K562 (cell line): ENCODE results near the gene SCG3. TPM values are rescaled to one million over a fixed set of nuclear protein-coding genes. Genes with fewer than 3 reads are reported as not detected.

Source experiments
- CREB1 ChIP-seq, 2 experiments: sonication (generic) in 1 of 2; formaldehyde crosslinking in 1 of 2; IDR thresholded peaks; 2 replicates each; pipeline versions ENCODE4 v1.6.1 to v1.8.0; 2012 to 2022; ENCODE audit warnings: inconsistent platforms in 1 of 2, mild to moderate bottlenecking in 1 of 2, missing genetic modification reagents in 1 of 2, moderate library complexity in 1 of 2
- RBFOX2 ChIP-seq: fragments of 200-400 bp; formaldehyde crosslinking; IDR thresholded peaks from 2 replicates; pipeline ENCODE4 v1.6.1; 2017; ENCODE audit warnings: low read depth, mild to moderate bottlenecking, low read length, moderate library complexity
- RBM34 ChIP-seq: fragments of 200-400 bp; formaldehyde crosslinking; IDR thresholded peaks from 2 replicates; pipeline ENCODE4 v1.6.1; 2018; ENCODE audit warnings: low read length, borderline replicate concordance; ENCODE audit not compliant: insufficient read depth
- ZNF707 ChIP-seq: fragments of 250-450 bp; sonication (Bioruptor Pico); conservative IDR thresholded peaks from 2 replicates; pipeline ENCODE4 v1.8.0; 2022; ENCODE audit warnings: inconsistent platforms, mild to moderate bottlenecking, moderate library complexity
- polyA plus RNA-seq, 8 experiments: library from polyadenylated mRNA; depleted of rRNA in 4 of 8; stranded (reverse) in 5 of 8; unstranded in 3 of 8; fragments of >200 nt; fragmentation: Nextera tagmentation in 2 of 8; fragmentation: Illumina TruSeq in 1 of 8; extraction: Ambion mirVana in 2 of 8; extraction: Trizol in 1 of 8; gene quantifications; 2 replicates each; pipeline versions ENCODE4 v1.2.1 to v1.2.3, GENCODE V29; 2011 to 2014; ENCODE audit warnings: inconsistent platforms in 1 of 8, missing spikeins in 1 of 8
- total RNA-seq, 7 experiments: library from RNA; depleted of rRNA in 6 of 7; stranded (reverse); fragments of >200 nt in 6 of 7; fragmentation: Illumina TruSeq in 2 of 7; extraction: Trizol in 2 of 7; gene quantifications; 2 replicates each; pipeline versions ENCODE4 v1.2.1 to v1.2.3, GENCODE V29; 2011 to 2021; ENCODE audit warnings: low replicate concordance in 1 of 7
- TF ChIP-seq, protein P1 (sequence below): IDR thresholded peaks from 3 replicates; pipeline ENCODE4 v1.6.1; 2011; ENCODE audit warnings: borderline replicate concordance, mild to moderate bottlenecking; ENCODE audit not compliant: insufficient read length, insufficient read depth
- TF ChIP-seq, protein P2 (sequence below): fragments of 450-650 bp; IDR thresholded peaks from 2 replicates; pipeline ENCODE4 v1.6.1; 2017; ENCODE audit warnings: antibody characterized with exemption, mild to moderate bottlenecking
- TF ChIP-seq, protein P3 (sequence below), 3 experiments: fragments of 200-800 bp in 1 of 3; fragments of 250-450 bp in 1 of 3; fragments of 450-650 bp in 1 of 3; sonication (Bioruptor Pico) in 1 of 3; sonication (Bioruptor generic) in 1 of 3; formaldehyde crosslinking in 1 of 3; IDR thresholded peaks; 2 replicates each; pipeline versions ENCODE4 v1.6.1 to v1.8.0; 2016 to 2022; ENCODE audit warnings: mild to moderate bottlenecking in 2 of 3, missing genetic modification characterization in 2 of 3, missing compliant biosample characterization in 1 of 3, moderate library complexity in 1 of 3

Gene SCG3
- total and polyA plus RNA-seq, 9 of the 15 experiments (the other 6 are each of a cell fraction or from before 2014, with no cell fraction given) = 13.0 to 43.8 (median 21.0) TPM

DNA sequence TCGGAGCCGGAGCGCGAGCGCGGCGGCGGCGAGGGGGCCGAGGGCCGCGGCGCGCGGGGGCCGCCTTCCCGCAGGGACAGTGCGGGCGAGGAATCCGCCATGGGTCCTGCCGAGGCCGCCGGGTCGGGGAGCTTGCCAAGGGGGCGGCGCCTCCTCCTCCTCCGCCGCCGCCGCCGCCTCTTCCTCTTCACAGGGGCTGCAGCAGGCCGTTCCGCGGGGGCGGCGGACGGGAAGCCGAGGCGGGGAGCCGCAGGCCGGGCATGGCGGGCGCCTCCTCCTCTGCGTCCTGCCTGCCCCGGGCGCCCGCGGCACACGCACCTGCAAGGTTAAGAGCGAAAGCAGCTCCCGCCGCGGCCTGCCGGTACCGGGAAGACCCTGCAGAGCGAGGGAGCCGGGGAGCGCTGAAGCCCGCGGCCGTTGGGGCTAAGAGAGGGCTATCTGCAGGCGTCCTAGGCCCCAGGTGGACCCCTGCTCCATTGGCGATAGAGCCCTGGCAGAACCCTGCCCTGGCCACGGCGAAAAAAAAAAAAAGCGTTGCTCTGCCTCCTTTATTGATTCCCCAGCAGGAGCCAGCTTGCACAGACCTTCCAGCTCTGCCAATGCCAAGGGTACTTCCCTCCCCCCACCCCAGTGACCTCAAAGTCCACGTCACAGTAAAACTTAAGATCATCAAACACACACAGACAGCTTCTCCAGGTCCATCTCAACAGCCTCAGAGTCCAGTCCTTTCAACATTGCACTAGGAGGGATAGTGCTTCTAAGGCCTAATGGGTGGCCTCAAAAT lies 56.4 kb downstream of the SCG3 start, which contains the start of gene LYSMD2 (continued):
- TF ChIP-seq, protein P1, sequence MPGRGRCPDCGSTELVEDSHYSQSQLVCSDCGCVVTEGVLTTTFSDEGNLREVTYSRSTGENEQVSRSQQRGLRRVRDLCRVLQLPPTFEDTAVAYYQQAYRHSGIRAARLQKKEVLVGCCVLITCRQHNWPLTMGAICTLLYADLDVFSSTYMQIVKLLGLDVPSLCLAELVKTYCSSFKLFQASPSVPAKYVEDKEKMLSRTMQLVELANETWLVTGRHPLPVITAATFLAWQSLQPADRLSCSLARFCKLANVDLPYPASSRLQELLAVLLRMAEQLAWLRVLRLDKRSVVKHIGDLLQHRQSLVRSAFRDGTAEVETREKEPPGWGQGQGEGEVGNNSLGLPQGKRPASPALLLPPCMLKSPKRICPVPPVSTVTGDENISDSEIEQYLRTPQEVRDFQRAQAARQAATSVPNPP = no peak
- TF ChIP-seq RBM34 = 0 out of 2 replicates have a peak, but pooled peaks have one; percentile 57
- TF ChIP-seq, protein P2, sequence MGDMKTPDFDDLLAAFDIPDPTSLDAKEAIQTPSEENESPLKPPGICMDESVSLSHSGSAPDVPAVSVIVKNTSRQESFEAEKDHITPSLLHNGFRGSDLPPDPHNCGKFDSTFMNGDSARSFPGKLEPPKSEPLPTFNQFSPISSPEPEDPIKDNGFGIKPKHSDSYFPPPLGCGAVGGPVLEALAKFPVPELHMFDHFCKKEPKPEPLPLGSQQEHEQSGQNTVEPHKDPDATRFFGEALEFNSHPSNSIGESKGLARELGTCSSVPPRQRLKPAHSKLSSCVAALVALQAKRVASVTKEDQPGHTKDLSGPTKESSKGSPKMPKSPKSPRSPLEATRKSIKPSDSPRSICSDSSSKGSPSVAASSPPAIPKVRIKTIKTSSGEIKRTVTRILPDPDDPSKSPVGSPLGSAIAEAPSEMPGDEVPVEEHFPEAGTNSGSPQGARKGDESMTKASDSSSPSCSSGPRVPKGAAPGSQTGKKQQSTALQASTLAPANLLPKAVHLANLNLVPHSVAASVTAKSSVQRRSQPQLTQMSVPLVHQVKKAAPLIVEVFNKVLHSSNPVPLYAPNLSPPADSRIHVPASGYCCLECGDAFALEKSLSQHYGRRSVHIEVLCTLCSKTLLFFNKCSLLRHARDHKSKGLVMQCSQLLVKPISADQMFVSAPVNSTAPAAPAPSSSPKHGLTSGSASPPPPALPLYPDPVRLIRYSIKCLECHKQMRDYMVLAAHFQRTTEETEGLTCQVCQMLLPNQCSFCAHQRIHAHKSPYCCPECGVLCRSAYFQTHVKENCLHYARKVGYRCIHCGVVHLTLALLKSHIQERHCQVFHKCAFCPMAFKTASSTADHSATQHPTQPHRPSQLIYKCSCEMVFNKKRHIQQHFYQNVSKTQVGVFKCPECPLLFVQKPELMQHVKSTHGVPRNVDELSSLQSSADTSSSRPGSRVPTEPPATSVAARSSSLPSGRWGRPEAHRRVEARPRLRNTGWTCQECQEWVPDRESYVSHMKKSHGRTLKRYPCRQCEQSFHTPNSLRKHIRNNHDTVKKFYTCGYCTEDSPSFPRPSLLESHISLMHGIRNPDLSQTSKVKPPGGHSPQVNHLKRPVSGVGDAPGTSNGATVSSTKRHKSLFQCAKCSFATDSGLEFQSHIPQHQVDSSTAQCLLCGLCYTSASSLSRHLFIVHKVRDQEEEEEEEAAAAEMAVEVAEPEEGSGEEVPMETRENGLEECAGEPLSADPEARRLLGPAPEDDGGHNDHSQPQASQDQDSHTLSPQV = peak; percentile 73; the same call in 1 of the 2 replicates
- TF ChIP-seq CREB1 (IDR thresholded peaks at IDR 0.05) = peak; percentile 72
- TF ChIP-seq CREB1 (CRISPR knock-in tag; IDR thresholded peaks at IDR 0.05) = no peak
- TF ChIP-seq, protein P3, sequence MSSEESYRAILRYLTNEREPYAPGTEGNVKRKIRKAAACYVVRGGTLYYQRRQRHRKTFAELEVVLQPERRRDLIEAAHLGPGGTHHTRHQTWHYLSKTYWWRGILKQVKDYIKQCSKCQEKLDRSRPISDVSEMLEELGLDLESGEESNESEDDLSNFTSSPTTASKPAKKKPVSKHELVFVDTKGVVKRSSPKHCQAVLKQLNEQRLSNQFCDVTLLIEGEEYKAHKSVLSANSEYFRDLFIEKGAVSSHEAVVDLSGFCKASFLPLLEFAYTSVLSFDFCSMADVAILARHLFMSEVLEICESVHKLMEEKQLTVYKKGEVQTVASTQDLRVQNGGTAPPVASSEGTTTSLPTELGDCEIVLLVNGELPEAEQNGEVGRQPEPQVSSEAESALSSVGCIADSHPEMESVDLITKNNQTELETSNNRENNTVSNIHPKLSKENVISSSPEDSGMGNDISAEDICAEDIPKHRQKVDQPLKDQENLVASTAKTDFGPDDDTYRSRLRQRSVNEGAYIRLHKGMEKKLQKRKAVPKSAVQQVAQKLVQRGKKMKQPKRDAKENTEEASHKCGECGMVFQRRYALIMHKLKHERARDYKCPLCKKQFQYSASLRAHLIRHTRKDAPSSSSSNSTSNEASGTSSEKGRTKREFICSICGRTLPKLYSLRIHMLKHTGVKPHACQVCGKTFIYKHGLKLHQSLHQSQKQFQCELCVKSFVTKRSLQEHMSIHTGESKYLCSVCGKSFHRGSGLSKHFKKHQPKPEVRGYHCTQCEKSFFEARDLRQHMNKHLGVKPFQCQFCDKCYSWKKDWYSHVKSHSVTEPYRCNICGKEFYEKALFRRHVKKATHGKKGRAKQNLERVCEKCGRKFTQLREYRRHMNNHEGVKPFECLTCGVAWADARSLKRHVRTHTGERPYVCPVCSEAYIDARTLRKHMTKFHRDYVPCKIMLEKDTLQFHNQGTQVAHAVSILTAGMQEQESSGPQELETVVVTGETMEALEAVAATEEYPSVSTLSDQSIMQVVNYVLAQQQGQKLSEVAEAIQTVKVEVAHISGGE (CRISPR knock-in tag; IDR thresholded peaks at IDR 0.05) = peak in 1 of 3 experiments; percentile 49; a peak in 2 of 6 replicates
- TF ChIP-seq ZNF707 (CRISPR knock-in tag) = no peak
- TF ChIP-seq RBFOX2 = peak; percentile 74
